ENCODE measurements around the gene OARD1.

DNA sequence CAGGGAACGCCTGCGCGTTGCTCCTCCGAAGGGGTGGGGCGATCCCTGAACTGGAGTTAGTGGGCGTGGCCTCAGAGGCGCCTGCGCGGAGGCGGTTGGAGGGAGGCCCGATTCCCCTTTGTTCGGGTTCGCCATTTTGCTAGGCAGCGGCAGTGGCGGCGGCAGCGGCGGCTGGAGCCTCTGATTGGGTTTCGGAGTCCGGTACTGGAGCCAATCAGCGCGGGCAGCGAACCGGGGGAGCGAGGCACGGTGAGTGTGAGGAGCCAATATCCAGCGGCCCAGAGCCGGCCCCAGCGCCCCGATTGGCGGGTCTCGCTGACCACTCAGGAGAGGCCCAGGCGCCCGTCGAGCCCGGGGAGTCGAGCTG is 663 bp upstream of the OARD1 start, which contains the start of gene NFYA:
- TF ChIP-seq POLR2AphosphoS5 (IDR thresholded peaks at IDR 0.05; ENCODE audit: low read depth, low read length), result no peak
- TF ChIP-seq POLR2A (IDR thresholded peaks at IDR 0.05; ENCODE audit: low read depth, low read length), result no peak
- TF ChIP-seq TAF1 (IDR thresholded peaks at IDR 0.05; ENCODE audit: low read depth, low read length), result peak; percentile 46; the same call in 1 of the 2 replicates
- no peak for TF ChIP-seq PAX5 (IDR thresholded peaks at IDR 0.05; ENCODE audit: insufficient read depth, low read length, severe bottlenecking)
- no peak for TF ChIP-seq SPI1 (IDR thresholded peaks at IDR 0.05; ENCODE audit: low read depth, low read length)
